ENCODE data around the gene GRIP1.

Gene GRIP1

DNA sequence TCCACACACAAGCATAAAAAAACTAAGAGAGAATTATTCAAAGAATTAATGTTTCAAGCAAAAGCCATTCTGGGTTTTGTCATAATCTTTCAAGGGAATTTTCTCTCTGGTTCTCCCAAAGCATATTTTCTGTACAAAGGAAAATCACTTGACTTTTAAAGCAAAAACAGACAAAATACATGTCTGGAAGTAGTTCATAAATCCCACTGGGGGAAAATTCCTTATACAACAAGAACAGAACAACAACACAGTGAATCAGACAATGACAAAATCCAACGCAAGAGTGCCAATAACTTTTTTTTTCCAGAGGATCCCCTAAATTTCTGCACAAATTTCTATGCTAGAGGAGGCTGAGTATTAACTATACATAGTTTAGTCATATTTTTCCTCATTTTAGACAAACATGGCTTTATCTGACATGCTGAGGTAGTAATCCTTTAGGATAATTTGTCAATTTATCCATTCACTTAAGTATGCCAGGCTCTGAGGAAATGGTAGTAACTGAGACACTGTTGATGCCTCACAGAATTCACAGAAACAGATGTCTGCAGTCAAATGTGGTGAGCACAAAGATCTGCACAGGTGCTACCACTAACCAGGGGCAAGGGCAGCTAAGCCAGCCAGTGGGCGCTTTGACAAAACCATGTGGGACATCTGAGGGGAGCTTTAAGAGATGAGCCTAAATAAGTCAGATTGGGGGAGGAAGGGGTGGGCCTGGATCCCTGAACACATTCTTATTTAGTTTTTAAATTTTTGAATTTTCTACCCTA, 38.0 kb downstream of the GRIP1 start:
- no peak for DNase-seq (ENCODE audit: low read depth)

DNA sequence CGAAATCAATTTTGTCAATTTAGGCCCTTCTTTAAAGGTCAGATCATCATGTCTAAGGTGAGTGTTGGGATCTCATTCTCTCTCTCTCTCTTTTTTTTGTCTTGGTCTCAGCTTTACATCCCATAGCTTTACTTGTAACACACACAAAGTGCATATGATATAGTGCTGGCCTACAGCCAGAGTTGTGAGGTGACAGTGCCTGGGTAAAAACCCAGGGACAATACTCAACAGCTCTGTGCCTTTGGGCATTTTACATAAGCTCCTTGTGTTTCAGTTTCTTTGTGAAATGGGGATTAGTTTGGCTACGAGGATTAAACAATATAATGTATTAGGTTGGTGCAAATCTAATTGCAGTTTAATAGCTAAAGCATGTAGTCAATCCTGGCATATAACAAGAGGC, 40.2 kb downstream of the GRIP1 start:
- no peak for DNase-seq (ENCODE audit: low read depth)

DNA sequence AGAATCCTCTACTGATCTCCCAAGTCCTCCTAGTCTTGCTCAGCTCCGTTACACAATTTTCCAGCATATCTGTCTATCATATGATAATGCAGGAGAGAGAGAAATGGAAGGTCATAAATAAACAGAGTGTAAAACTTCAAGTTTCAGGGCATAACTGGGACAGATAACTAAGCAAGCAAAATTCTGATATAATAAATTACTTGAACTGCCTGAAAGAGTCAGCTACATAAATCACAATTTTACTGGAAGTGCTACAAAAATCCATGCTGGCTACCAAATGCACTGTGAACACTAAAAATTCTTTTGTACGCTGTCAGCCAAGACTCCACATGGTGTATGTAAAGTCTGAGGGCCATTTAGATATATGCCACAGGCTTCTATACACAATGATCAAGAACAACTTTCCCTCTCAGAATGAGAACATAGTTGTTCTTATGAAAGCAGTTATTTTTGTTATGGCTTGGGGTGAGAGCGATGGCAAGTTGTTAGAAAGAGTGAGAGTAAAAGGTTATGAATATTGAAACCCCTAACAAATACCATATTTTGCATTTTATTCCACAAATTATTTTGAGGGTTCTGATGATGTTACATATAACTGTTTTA, 41.1 kb downstream of the GRIP1 start:
- DNase-seq (ENCODE audit: low read depth): no peak

GRCh38 chr12:66636771-66637170, 42.1 kb downstream of the GRIP1 start:
- DNase-seq (ENCODE audit: low read depth): no peak

DNA sequence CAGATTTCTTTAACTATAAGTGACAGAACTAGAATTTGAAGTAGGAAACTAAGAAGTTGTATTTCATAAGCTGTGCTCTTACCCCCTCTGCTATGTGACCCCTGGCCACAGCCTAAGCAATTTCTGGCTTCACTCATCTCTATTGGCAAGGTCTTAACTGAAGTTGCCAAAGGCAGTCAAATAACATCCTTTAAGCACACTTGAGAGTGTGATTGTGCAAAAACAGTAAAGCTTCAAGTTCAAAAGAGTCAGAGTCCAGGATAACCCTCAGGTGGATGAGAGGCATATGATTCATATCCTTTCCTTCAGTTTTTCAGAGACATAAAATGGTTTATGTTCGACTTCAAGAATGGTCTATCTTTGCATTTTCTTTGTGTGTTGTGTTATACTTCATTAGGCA, 45.2 kb downstream of the GRIP1 start:
- peak; percentile 16 for DNase-seq (ENCODE audit: low read depth)

DNA sequence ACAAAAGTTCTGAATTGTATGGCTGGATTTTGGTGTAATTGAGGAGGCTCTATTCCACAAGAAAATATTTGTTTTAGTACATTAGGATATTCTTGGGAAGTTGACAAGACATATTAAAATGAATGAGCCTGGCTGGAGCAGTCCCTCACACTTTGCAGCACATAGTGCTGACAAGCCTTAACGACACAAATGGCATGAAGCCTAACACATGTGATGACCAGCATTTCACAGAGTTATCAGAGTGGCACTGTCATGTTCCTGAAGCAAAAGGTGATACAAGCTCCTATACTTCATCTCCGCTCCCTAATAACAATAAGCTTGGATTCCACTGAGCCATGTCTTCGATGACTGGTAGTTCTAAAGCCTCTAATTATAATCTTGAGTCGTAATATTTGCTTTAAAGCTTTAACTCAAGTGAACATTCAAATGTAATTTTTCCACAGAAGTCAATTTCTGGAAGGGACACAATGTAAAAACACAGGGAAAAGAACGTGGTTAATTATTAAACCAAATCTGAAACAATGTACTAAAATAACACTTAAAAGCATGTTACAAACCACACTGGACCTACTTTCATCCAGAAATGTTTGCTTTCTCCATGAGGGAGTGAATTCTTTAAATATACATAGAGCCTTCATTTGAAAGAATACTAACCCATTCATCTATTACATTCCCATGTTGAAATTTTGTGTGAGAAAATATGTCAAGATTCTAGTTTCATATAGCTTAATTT, 49.6 kb downstream of the GRIP1 start:
- DNase-seq (ENCODE audit: low read depth): no peak

- DNase-seq (ENCODE audit: low read depth): no peak
Observed at GRCh38 chr12:66627988-66628317, 50.9 kb downstream of the GRIP1 start.

DNA sequence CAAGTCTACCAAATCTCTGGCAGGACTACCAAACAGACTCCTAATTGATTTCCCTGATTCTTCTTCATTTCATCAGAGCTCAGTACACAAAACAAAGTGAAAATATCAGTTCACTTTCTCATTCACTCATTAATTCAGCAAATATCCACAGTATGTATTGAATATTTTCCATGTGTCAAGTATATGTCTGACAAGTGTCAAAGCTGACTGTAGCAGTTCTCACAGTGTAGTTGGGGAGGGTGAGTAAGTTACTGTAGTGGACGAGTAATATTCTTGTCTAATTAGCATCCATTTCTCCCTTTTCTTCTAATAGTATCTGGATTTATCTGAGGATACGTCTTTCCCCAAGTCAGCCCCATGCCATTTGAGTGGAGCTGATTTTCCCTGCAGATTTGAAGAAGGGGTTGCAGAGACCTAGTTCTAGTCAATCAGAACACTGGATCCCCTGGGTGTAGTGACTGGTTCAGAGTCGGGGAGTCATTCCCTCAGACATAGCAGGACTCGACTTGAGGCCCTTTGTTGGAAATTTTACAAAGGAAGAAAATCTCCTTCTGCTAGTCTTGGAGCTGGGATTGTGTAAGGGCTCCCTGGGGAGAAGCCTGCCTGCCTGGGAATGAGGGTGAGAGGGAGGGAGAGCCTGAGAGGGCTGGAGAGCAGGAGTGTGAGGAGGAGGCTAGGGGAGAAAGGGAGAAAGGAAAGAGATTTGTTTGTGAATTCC, 51.4 kb downstream of the GRIP1 start:
- DNase-seq (ENCODE audit: low read depth): no peak

DNA sequence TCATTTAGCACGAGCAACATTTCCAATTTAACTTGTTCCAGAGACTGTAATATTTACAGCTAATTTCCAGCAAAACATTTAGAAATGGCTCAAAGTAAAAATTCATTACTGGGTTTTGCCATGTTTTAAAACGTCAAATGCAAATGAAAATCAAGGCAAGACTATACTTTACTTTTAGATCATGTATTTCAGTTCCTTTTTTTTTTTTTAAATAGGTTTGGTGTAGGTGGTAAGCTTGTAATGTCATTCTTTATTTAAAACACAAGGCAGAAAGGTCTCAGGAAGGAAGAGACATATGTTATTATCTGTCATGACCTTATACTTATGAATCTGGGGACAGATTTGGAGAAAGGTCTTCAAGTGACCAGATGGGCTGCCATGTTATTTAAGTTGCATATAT, 54.1 kb downstream of the GRIP1 start:
- no peak for DNase-seq (ENCODE audit: low read depth)

DNA sequence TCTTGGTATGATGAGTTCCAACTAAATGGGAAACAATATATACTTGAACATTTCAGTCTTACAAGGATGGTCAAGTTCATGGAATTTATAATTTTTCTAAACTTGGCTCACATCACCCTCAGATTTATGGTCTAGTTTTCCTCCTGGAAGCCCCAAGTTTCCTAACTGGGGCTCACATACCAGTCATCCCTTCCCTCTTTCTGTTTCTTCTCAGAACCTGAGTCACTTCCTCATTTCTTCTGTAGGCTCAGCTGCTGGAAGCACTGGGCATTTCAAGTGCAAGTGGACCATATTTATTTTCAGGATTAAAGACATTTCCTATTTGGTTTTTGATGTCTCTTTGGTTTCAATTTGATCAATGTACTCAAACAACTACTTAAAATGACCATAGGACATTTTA, 55.4 kb downstream of the GRIP1 start:
- DNase-seq (ENCODE audit: low read depth): no peak

DNA sequence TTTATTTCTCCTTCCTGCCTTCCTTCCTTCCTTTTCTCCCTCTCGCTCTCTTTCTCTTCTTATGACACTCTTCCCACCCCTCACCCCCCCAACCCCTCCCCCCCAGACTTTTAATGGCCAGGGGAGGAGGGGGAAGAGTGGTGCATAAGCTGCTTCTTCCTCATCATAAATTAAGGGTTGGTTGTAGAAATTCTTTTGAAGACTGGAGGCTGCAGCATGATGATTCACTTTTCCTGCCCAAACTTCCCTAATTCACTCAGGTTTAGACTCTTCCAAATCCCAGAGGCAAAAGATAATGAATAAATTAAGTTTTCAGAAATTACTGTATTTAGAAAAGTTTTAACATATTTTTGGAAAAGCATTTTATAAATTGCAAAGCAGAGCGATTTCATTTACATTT, 58.2 kb downstream of the GRIP1 start:
- no peak for DNase-seq (ENCODE audit: low read depth)

DNA sequence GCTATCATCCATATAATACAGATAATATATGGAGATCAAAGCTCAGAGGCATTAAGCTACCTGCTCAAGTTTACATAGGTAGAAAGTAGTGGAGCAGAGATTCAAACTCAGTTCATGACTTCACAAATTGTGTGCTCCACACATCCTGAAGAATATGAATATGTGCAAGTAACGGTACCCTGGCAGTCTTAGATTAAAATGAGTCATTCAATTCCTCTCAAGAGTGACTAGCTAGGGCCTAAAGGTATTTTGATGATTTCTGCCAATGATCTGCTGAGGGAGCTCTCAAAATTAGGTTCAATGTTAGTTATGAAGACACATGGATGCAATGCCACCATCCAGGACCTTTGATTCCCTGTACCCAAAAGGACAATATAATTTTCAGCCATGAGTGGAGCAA, 58.9 kb downstream of the GRIP1 start:
- no peak for DNase-seq (ENCODE audit: low read depth)

DNA sequence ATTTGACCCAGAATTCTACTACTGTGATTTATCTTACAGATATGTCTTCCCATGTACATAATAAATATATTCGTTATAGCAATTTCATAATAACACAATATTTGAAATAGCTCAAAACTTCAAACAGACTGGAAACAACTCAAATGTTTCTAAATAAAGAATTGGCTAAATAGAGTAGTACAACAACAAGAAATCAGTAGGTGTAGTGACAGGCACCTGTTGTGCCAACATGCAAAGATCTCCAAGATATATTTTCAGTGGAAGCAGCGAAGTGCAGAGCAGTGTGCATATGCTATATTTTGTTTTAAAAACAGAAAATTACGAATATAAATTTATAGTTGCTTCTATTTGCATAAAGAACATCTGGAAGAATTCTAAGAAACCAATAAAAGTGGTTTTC, 60.9 kb downstream of the GRIP1 start:
- no peak for DNase-seq (ENCODE audit: low read depth)

GRCh38 chr12:66612090-66612775, 66.6 kb downstream of the GRIP1 start:
- no peak for DNase-seq (ENCODE audit: low read depth)

- no peak for DNase-seq (ENCODE audit: low read depth)
Observed at GRCh38 chr12:66607147-66607546, 71.7 kb downstream of the GRIP1 start.

DNA sequence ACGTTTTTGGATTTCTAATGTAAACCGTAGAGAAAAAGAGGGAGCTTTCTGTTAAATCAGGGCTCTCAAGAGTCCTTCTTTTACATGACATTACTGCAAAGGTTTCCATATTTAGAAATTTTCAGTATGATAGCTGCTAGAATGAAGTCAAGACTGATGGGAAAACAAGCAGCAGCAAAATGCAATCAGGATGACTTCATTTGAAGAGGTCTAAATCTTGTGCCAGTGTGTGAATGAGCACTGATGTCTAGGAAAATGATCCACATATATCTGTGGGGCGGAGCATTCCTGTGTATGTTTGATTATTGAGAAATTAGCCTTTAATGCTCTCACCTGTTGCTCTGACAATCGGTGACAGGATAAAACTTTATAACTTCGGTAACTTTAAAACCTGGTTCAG, 73.6 kb downstream of the GRIP1 start:
- no peak for DNase-seq (ENCODE audit: low read depth)

DNA sequence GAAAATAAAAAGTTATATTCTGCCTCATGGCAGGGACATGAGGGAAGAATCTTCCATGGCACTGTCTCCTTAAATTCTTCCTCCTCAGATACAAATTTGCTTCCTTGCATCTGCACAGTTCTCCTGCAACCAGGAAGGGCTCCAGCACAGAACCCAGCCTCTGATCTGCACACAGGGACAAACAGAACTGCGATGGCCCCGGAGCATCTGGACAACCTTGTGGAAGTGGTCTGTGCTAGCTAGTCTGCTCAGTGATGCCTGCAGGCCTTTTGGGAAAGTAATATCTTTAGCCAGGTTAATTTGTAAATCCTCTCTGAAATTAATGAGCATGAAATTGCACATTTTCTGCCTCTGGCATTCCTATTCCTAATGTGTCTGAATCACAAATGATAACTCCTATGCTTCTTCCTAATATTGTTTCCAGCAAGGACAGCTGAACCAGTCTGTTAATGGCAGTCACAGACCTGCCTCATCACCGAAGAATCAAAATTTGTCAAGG, 74.8 kb downstream of the GRIP1 start:
- DNase-seq (ENCODE audit: low read depth): no peak

DNA sequence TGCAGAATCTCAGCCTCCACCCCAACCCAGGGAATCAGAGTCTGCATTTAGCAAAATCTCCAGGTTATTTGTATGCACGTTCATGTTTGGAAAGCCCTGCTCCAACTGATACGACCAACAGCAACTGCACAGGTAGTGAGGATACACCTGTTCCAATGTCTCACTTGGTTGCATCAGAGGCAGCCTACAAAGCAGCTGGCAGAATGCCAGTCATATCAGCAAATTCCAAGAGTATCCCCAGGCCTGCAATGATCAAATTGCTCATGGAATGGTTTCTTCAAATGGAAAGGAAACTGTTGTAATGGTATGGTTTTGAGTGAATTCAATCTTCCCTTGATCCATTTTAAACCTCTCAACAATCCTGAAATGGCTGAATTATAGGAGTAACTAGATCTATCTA, 75.4 kb downstream of the GRIP1 start:
- DNase-seq (ENCODE audit: low read depth): no peak

DNA sequence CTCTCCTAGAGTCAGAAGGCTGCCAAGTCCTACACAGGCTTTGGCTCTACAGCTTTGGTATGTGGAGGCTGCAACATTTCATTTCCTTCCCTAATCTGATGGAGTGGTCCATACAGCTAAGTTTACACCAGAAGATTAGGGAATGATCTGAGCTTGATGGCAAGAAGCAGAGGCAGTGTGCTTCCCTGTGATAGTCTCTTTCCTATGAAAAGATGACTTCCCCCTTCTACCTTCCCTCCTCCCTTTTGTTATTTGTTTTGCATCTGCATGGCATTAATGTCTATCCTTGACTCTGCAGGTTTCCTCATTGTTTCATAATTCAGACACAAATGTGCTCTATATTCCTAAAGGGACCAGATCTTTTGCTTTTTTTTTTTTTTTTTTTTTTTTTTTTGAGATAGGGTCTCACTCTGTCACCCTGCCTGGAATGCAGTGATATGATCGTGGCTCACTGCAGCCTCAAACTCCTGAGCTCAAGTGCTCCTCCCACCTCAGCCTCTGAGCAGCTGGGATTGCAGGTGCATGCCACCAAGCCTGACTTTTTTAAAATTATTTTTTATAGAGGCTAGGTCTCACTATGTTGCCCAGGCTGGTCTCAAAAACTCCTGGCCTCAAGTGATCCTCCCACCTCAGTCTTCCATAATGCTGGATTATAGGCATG, 76.3 kb downstream of the GRIP1 start:
- DNase-seq (ENCODE audit: low read depth): no peak

DNA sequence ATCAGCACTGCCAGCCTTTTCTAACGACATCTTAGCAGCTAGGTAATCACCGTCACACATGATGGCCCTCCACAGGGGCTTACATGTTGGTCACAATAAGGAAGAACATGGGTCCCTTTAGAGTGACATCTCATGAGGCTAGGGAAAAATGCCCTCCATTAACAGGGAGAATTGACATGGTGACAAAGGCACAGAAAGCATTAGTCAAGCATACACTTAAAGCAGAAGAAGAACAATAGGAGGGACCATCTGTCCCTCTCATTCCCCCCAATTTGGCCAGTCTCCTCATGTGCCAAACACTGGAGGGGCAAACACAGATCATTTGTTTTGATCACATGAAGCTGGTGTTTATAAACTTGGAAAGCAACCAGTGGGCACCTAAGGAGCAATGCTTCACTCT, 78.0 kb downstream of the GRIP1 start:
- no peak for DNase-seq (ENCODE audit: low read depth)

DNA sequence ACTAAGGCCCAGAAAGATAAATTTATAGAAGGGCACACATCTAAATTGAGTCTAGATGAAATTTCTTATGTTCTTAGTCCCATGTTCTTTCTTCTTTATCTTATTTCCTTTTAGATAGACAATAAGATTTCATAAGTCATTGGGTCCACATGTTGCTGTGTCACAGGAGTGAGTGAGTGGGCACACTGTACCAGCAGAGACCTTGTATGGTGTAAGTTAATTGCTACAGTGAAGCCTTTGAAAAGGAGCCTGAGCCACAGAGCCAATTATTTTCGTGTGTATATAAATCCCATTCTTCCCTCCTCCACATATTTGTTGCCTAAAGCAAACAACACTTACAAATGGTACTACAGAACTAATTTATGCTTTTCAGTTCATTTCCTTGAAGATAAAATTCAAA, 79.1 kb downstream of the GRIP1 start:
- no peak for DNase-seq (ENCODE audit: low read depth)

DNA sequence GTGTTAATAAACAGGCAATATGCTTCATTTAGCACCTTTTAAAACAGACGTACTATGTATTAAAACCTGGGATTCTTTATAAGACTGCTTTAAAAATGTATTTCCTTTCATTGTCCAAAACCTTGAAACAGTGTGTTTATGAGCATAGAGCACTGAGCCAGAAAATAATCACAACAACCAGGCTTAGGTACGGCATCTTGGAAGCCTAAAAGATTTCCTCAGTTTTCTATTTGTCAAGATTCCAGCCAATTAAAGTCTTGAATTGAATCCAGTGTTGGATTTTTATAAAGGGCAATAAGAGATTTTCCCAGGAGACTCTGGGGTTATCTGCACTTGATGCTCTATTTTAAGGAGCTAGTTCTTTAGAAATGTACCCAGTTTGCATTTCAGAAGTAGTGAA, 80.3 kb downstream of the GRIP1 start:
- DNase-seq (ENCODE audit: low read depth): no peak

Measured in stromal cell of bone marrow (primary cell).